ENCODE data around the gene VAV2. TPM values are rescaled to one million over a fixed set of nuclear protein-coding genes. Genes with fewer than 3 reads are reported as not detected.

The VAV2 gene
- total RNA-seq, 1 experiment from 2014 or later: 9.7 TPM

DNA sequence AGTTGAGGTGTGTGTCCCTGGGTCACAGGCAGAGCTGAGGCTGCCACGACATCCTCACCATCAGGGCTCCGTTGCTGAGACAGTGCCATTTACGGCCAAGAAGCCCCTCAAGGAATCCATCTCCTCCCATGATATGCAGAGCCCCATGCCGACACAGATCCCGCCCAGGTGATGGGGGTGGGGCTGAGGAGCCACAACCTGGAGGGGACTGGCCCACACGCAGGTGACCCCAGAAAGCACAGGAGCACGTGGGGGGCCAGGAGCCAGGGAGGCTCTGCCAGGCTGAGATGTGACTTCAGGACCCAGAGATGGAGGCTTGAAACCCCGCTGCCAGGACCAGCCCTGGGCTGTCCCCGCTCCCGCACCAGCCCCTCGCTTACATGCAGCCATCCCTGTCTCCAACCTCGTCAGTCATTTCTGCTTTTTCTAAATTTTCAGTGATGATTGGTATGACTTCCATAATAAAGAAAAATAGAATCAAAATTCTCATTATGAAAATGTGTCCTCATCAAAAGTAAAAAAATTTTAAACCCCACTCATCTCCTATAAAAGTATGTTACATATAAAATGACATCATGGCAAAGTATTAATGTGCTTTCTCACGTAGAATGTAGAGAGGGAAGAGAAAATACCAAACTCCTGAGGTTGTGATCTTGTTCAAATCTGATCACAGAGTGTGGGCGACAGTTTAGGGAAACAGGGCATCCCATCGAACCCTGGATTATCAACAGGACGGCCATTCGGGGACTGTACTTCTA is 155.9 kb downstream of the VAV2 start:
- Histone ChIP-seq H2AFZ (ENCODE audit: low read length) (no peak overlapping the region), H3K27me3 (ENCODE audit: low read length) (no peaks in the 10 kb centered on the region), H3K9ac (ENCODE audit: low read length) (no peak overlapping the region), H3K27ac (ENCODE audit: low read length) (no peak overlapping the region), H3K4me1 (ENCODE audit: insufficient read depth, low read length) (no peaks in the 10 kb centered on the region), H3K79me2 (ENCODE audit: low read length) (no peaks in the 10 kb centered on the region), H3K9me3 (ENCODE audit: low read length) (no peaks in the 10 kb centered on the region), H4K20me1 (ENCODE audit: low read length) (no peaks in the 10 kb centered on the region), H3K36me3 (ENCODE audit: low read depth, low read length) (no peaks in the 10 kb centered on the region), H3K9me2 (replicated peaks; ENCODE audit: low read length) (no peaks in the 10 kb centered on the region), H3K4me3 (ENCODE audit: low read length) (no peak overlapping the region), H3K4me2 (ENCODE audit: low read length) (no peak overlapping the region), H3F3A (ENCODE audit: low read length, unreplicated experiment) (no peaks in the 10 kb centered on the region)
- ATAC-seq (no peak), DNase-seq (no peak)
- intact Hi-C loops (cut with micrococcal nuclease): no loop called here
- TF ChIP-seq, protein P1, sequence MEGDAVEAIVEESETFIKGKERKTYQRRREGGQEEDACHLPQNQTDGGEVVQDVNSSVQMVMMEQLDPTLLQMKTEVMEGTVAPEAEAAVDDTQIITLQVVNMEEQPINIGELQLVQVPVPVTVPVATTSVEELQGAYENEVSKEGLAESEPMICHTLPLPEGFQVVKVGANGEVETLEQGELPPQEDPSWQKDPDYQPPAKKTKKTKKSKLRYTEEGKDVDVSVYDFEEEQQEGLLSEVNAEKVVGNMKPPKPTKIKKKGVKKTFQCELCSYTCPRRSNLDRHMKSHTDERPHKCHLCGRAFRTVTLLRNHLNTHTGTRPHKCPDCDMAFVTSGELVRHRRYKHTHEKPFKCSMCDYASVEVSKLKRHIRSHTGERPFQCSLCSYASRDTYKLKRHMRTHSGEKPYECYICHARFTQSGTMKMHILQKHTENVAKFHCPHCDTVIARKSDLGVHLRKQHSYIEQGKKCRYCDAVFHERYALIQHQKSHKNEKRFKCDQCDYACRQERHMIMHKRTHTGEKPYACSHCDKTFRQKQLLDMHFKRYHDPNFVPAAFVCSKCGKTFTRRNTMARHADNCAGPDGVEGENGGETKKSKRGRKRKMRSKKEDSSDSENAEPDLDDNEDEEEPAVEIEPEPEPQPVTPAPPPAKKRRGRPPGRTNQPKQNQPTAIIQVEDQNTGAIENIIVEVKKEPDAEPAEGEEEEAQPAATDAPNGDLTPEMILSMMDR (conservative IDR thresholded peaks at IDR 0.05; ENCODE audit: low read depth, low read length): no peak
- no peak for TF ChIP-seq EZH2 (IDR thresholded peaks at IDR 0.05; ENCODE audit: low read length, unreplicated experiment)
- no peak for TF ChIP-seq EZH2phosphoT487 (IDR thresholded peaks at IDR 0.05; ENCODE audit: borderline replicate concordance, low read length)
- ChIA-PET POLR2A (ENCODE audit: unreplicated experiment) (no interaction called here), CTCF (no interaction called here)
- BruUV-seq (replicated peaks): no TSS peak

DNA sequence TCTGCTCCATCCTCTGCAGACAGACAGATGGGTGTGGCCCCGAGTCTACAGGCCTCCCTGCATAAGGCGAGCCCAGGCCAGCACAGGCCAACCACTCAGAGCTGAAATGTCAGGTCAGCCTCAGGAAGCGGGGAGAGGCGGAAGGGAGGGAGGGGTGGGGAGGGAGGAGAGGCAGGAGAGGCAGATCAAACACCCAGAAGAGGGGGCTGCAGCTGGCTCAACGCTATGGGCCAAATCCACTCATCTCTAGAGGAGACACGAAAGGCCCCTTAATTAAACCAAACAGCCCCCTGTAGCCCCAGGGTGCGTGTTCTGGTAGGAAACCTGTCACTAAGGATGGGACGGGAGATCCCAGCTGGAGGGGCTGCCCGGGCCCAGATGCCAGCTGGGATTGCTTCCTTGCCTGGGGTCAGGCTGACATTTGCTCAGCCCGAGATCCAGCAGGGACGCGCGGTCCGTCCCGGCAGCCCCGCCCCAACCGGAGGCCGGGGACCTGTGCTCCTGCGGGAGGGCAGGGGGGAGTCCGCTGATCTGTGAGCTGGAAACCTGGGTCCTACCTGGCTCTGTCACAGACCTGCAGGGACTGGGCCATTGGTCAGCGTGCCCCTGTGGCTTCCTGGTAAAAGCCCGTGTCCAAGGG is 156.7 kb downstream of the VAV2 start:
- intact Hi-C loops (cut with micrococcal nuclease): no loop called here
- H3K9me3 ChIP-seq (ENCODE audit: low read length): no peaks in the 10 kb centered on the region
- no peak overlapping the region for H3K9ac ChIP-seq (ENCODE audit: low read length)
- CTCF ChIA-PET: interaction anchor here (0.5 kb wide), 1 partner anchor 25 kb away, joined by 3 read pairs; no protein-coding TSS in a partner anchor
- H3F3A ChIP-seq (ENCODE audit: low read length, unreplicated experiment): no peaks in the 10 kb centered on the region
- no peak overlapping the region for H2AFZ ChIP-seq (ENCODE audit: low read length)
- BruUV-seq (replicated peaks): no TSS peak
- no peak for DNase-seq
- TF ChIP-seq EZH2phosphoT487 (IDR thresholded peaks at IDR 0.05; ENCODE audit: borderline replicate concordance, low read length) (no peak), EZH2 (IDR thresholded peaks at IDR 0.05; ENCODE audit: low read length, unreplicated experiment) (no peak)
- TF ChIP-seq, protein P1 (conservative IDR thresholded peaks at IDR 0.05; ENCODE audit: low read depth, low read length): no peak
- no peaks in the 10 kb centered on the region for H3K4me1 ChIP-seq (ENCODE audit: insufficient read depth, low read length)
- no peaks in the 10 kb centered on the region for H4K20me1 ChIP-seq (ENCODE audit: low read length)
- ATAC-seq: no peak
- H3K36me3 ChIP-seq (ENCODE audit: low read depth, low read length): no peaks in the 10 kb centered on the region
- H3K4me3 ChIP-seq (ENCODE audit: low read length): no peak overlapping the region
- no peaks in the 10 kb centered on the region for H3K27me3 ChIP-seq (ENCODE audit: low read length)
- POLR2A ChIA-PET (ENCODE audit: unreplicated experiment): no interaction called here
- H3K4me2 ChIP-seq (ENCODE audit: low read length): no peak overlapping the region
- H3K79me2 ChIP-seq (ENCODE audit: low read length): no peaks in the 10 kb centered on the region
- no peak overlapping the region for H3K27ac ChIP-seq (ENCODE audit: low read length)
- H3K9me2 ChIP-seq (replicated peaks; ENCODE audit: low read length): no peaks in the 10 kb centered on the region
